Panc1 (cell line): Measurements from ENCODE around the gene SRPX2.

Source experiments
- POLR2AphosphoS5 ChIP-seq: IDR thresholded peaks from 2 replicates; pipeline ENCODE4 v1.6.1; 2012; ENCODE audit warnings: mild to moderate bottlenecking, low read depth, low read length, moderate library complexity
- TF ChIP-seq, protein P1 (sequence below): fragments of 450-650 bp; IDR thresholded peaks from 2 replicates; pipeline ENCODE4 v1.5.1; 2017; ENCODE audit warnings: mild to moderate bottlenecking
- TF ChIP-seq, protein P2 (sequence below), 2 experiments: IDR thresholded peaks; 2 replicates each; pipeline ENCODE4 v1.6.1; 2011 to 2012; ENCODE audit warnings: low read depth in 2 of 2, control low read depth in 1 of 2, low read length in 1 of 2, mild to moderate bottlenecking in 1 of 2, moderate library complexity in 1 of 2; ENCODE audit not compliant: insufficient read depth in 1 of 2

DNA sequence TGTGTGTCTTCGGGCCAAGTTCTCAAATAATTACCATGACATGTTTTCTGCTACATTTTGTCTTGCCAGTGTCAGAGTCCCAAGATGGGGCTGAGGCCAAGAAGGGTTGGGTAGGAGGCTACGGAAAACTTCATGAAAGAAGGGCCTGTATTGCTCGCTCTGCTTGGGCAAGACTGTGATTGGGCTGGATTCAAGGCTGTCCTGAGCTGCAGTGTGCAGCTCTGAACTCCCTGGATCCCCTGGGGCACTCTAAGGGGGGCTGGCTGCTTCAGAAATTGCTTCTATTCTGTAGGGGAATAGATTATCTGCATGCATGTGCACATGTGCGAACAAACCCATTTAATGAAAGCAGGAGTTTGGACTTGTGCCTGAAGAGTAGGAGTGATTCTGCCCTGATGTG is 21.0 kb upstream of the SRPX2 start:
- no peak for TF ChIP-seq POLR2AphosphoS5
- TF ChIP-seq, protein P1, sequence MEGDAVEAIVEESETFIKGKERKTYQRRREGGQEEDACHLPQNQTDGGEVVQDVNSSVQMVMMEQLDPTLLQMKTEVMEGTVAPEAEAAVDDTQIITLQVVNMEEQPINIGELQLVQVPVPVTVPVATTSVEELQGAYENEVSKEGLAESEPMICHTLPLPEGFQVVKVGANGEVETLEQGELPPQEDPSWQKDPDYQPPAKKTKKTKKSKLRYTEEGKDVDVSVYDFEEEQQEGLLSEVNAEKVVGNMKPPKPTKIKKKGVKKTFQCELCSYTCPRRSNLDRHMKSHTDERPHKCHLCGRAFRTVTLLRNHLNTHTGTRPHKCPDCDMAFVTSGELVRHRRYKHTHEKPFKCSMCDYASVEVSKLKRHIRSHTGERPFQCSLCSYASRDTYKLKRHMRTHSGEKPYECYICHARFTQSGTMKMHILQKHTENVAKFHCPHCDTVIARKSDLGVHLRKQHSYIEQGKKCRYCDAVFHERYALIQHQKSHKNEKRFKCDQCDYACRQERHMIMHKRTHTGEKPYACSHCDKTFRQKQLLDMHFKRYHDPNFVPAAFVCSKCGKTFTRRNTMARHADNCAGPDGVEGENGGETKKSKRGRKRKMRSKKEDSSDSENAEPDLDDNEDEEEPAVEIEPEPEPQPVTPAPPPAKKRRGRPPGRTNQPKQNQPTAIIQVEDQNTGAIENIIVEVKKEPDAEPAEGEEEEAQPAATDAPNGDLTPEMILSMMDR, result no peak
- TF ChIP-seq, protein P2, sequence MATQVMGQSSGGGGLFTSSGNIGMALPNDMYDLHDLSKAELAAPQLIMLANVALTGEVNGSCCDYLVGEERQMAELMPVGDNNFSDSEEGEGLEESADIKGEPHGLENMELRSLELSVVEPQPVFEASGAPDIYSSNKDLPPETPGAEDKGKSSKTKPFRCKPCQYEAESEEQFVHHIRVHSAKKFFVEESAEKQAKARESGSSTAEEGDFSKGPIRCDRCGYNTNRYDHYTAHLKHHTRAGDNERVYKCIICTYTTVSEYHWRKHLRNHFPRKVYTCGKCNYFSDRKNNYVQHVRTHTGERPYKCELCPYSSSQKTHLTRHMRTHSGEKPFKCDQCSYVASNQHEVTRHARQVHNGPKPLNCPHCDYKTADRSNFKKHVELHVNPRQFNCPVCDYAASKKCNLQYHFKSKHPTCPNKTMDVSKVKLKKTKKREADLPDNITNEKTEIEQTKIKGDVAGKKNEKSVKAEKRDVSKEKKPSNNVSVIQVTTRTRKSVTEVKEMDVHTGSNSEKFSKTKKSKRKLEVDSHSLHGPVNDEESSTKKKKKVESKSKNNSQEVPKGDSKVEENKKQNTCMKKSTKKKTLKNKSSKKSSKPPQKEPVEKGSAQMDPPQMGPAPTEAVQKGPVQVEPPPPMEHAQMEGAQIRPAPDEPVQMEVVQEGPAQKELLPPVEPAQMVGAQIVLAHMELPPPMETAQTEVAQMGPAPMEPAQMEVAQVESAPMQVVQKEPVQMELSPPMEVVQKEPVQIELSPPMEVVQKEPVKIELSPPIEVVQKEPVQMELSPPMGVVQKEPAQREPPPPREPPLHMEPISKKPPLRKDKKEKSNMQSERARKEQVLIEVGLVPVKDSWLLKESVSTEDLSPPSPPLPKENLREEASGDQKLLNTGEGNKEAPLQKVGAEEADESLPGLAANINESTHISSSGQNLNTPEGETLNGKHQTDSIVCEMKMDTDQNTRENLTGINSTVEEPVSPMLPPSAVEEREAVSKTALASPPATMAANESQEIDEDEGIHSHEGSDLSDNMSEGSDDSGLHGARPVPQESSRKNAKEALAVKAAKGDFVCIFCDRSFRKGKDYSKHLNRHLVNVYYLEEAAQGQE (IDR thresholded peaks at IDR 0.05; ENCODE audit: insufficient read depth in 1 of 2, low read depth in 2 of 2, low read length in 1 of 2), result no peak
